Left cardiac atrium (tissue), 4 donors: Measurements from ENCODE around the gene JMJD4. TPM values are rescaled to one million over a fixed set of nuclear protein-coding genes. Genes with fewer than 3 reads are reported as not detected.

ENCODE experiments used
- ATAC-seq, 2 donors: fragments of 200-7000 bp; cut with Tn5 transposase; one replicate each; pipeline ENCODE4 v1.9.1; 2020; ENCODE audit warnings: mild to moderate bottlenecking in 2 of 2, moderate library complexity in 2 of 2
- DNase-seq: peaks from one replicate; pipeline ENCODE4 v3.0.0-alpha.2; 2020
- intact Hi-C, 2 donors: fragments of 100-400 bp; cut with DNase I; formaldehyde crosslinking; loops; one replicate each; pipeline versions ENCODE4 v1.14.1 to v1.15.1; 2022 to 2023
- total RNA-seq, 2 donors: library from RNA; stranded (reverse); fragmentation: NEBNext Ultra II Directional; extraction: Animal tissue kit (Norgen Biotek cat#: 25700); gene quantifications; one replicate each; pipeline ENCODE4 v1.2.1, GENCODE V29; 2021
- donor health status: DM: no; HTN: yes; CAD: no.
- donor health status: DM: no; HTN: yes; CAD: no; lungs with severe emphysema.
- donor health status: DM: yes; HTN: yes; CAD: no.
- donor health status: Dilated cardiomyopathy.

JMJD4 gene
- total RNA-seq, 2 donors from 2014 or later = 9.7 to 14.1 TPM

- no peak for ATAC-seq
- DNase-seq = no peak
- intact Hi-C loops = loop anchor here in 1 of 2 donors (10.0 kb wide), 2 partner anchors 285 to 305 kb away; no protein-coding TSS in a partner anchor
These were observed 34.9 kb upstream of the JMJD4 start for GRCh38 chr1:227769936-227770494.

- ATAC-seq (no peak), DNase-seq (no peak)
- intact Hi-C loops = loop anchor here in 1 of 2 donors (10.0 kb wide), 2 partner anchors 284 to 306 kb away; no protein-coding TSS in a partner anchor
These were observed 34.2 kb upstream of the JMJD4 start for GRCh38 chr1:227769047-227769935.

GRCh38 chr1:227768640-227769039 is 33.5 kb upstream of the JMJD4 start:
- DNase-seq = no peak
- ATAC-seq = no peak
- intact Hi-C loops = loop anchor here in 1 of 2 donors (10.0 kb wide), 2 partner anchors 284 to 306 kb away; no protein-coding TSS in a partner anchor

- no peak for ATAC-seq
- intact Hi-C loops = loop anchor here in 1 of 2 donors (10.0 kb wide), 2 partner anchors 283 to 307 kb away; no protein-coding TSS in a partner anchor
These were observed 33.0 kb upstream of the JMJD4 start for GRCh38 chr1:227768125-227768439.

GRCh38 chr1:227767401-227768124 is 32.5 kb upstream of the JMJD4 start:
- DNase-seq (no peak), ATAC-seq (no peak)
- intact Hi-C loops = loop anchor here in 1 of 2 donors (10.0 kb wide), 2 partner anchors 283 to 307 kb away; no protein-coding TSS in a partner anchor

More at GRCh38 chr1:227768125-227768439, 33.0 kb upstream of the JMJD4 start:
- DNase-seq = no peak

GRCh38 chr1:227766653-227767277 is 31.7 kb upstream of the JMJD4 start:
- DNase-seq (no peak), ATAC-seq (no peak)
- intact Hi-C loops = loop anchor here in 1 of 2 donors (10.0 kb wide), 2 partner anchors 282 to 308 kb away; no protein-coding TSS in a partner anchor

- DNase-seq = no peak
- peak; percentile 40 to 65 for ATAC-seq
- intact Hi-C loops = loop anchor here in 1 of 2 donors (10.0 kb wide), 2 partner anchors 281 to 309 kb away; no protein-coding TSS in a partner anchor
These were observed 31.0 kb upstream of the JMJD4 start for GRCh38 chr1:227766015-227766634.

GRCh38 chr1:227765261-227766014 is 30.3 kb upstream of the JMJD4 start:
- no peak for DNase-seq
- intact Hi-C loops = loop anchor here in 1 of 2 donors (10.0 kb wide), 2 partner anchors 281 to 309 kb away; no protein-coding TSS in a partner anchor

GRCh38 chr1:227764019-227764391 is 28.9 kb upstream of the JMJD4 start:
- intact Hi-C loops = loop anchor here (5.0 to 10.0 kb wide), 3 partner anchors 183 to 311 kb away; partner anchors contain the start of gene WNT9A (in 1 of the 2)
- no peak for DNase-seq
- no peak for ATAC-seq

More at GRCh38 chr1:227765261-227766014, 30.3 kb upstream of the JMJD4 start:
- ATAC-seq = no peak

GRCh38 chr1:227763246-227764018 is 28.3 kb upstream of the JMJD4 start:
- DNase-seq = no peak
- intact Hi-C loops = loop anchor here (5.0 to 10.0 kb wide), 3 partner anchors 184 to 311 kb away; partner anchors contain the start of gene WNT9A (in 1 of the 2)
- no peak for ATAC-seq

GRCh38 chr1:227762231-227762911 is 27.3 kb upstream of the JMJD4 start:
- intact Hi-C loops = loop anchor here (1.0 to 10.0 kb wide), 4 partner anchors 184 to 312 kb away; partner anchors contain the start of gene WNT9A (in 1 of the 2)
- peak; percentile 90 for DNase-seq
- peak; percentile 78 to 80 for ATAC-seq

GRCh38 chr1:227761621-227762230 is 26.6 kb upstream of the JMJD4 start:
- intact Hi-C loops = loop anchor here (1.0 to 10.0 kb wide), 4 partner anchors 185 to 313 kb away; partner anchors contain the start of gene WNT9A (in 1 of the 2)
- ATAC-seq = no peak
- no peak for DNase-seq

GRCh38 chr1:227760377-227760776 is 25.3 kb upstream of the JMJD4 start:
- no peak for ATAC-seq
- intact Hi-C loops = loop anchor here (5.0 to 10.0 kb wide), 3 partner anchors 187 to 314 kb away; partner anchors contain the start of gene WNT9A (in 1 of the 2)
- DNase-seq = no peak

- ATAC-seq (peak; percentile 61 to 66), DNase-seq (no peak)
- intact Hi-C loops = loop anchor here (5.0 to 10.0 kb wide), 3 partner anchors 188 to 315 kb away; partner anchors contain the start of gene WNT9A (in 1 of the 2)
These were observed 24.5 kb upstream of the JMJD4 start for GRCh38 chr1:227759341-227760300.
